HG03342 (cell line): ENCODE data around the gene MTFR1L.

Source experiments
- ATAC-seq: cut with Tn5 transposase; IDR thresholded peaks from one replicate; pipeline ENCODE4 v1.9.1; 2021; ENCODE audit warnings: mild to moderate bottlenecking, moderate library complexity; ENCODE audit not compliant: unreplicated experiment

Gene MTFR1L

DNA sequence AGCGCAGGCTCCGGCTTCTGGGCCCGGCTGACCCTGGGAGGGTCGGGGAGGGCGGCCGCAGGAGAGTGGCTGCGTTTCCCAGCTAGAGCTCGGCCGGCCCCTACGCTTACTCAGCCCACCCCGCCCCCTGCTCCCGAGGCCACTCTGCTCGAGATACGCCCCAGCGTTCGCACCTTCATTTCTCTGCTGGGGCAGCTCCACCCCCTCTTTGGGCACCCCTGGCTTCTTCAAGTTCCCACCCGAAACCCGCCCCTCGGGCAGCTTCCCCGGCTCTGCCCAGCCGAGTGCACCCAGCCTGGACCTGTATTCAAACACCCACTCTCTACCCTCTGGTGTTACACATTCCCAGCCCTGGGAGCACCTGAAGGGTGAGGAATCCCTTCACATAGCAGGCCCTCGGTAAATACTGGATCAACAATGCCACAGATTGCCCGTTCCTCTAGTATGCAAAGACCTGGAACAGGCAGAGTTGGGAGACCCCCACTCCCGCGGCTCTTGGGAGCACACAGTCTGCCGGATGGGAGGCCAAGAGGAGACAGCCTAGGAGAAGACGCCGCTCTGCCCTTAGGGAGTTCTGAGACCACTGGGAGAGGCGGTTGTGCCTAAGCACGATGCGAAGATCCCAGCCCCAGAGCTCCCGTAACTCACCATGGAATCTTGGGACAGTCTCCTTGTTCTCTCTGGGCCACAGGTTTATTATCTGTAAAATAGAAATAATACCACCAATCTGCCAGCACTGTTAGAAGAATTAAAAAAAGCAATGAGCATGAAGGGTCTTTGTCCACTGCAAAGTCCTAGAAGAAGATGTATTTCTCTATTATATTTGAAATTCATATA is 56.3 kb downstream of the MTFR1L start:
- no peak for ATAC-seq

DNA sequence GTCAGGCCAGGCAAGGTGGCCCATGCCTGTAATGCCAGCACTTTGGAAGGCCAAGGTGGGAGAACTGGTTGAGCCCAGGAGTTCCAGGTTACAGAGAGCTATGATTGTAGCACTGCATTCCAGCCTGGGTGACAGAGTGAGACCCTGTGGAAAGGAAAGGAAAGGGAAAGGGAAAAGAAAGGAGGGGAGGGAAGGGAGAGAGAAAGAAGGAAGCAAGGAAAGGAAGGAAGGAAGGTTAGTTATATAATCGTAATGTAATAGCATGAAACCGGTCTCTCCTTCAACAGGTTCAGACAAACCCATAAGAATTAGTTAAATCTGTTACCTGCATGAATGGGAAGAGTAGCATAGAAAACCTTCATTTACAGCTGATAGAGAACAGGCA is 56.9 kb downstream of the MTFR1L start:
- ATAC-seq: no peak

GRCh38 chr1:25877155-25877554 is 57.4 kb downstream of the MTFR1L start:
- no peak for ATAC-seq

DNA sequence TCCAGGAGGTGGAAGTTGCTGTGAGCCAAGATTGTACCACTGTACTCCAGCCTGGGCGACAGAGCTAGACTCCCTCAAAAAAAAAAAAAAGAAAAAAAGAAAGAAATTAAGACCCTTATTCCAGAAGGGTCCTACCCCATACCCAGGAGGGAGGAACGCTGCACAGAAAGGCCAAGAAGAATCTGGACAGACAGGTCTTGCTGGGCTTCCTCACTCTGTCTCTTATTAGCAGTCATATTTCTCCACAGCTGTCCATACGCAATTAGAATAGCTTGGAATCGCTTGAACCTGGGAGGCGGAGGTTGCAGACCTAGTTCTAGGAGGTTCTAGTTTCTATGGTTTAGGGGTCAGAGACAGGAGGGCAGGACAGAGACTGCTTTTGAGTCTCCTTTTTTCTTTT is 58.9 kb downstream of the MTFR1L start:
- no peak for ATAC-seq

DNA sequence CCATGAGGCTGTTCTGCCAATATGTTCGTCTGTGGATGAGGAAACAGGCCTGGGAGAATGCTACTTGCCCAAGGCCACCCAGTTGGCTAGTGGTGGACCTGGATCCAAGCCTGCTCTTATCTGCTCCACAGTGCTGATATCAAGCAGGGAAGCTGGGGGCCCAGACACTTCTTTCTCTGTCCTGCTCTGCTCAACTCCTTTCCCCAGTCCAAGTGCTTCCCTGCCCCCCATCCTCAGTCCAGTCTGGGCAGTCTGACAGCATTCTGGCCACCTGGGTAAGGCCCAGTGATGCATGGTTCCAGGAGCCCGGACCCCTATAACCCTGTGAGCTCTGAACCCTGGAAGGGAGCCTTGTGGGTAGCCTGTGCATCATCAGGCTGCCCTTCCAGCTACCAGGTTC is 59.9 kb downstream of the MTFR1L start:
- no peak for ATAC-seq

DNA sequence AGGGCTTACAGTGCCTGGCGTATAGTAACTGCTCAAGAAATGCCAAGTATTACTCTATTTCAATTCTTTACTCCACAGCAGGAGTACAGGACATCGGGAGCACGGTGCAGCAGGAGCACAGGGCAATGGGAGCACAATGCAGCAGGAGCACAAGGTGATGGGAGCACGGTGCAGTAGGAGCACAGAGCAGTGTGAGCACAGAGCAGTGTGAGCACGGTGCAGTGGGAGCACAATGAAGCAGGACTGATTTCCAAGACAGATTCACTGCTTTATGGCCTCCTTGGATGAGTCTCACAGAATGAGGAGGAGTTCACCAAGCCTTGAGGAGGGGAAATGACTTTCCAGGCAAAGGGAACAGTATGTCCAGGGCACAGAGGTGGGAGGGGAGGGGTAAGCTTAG is 60.8 kb downstream of the MTFR1L start:
- ATAC-seq: no peak

DNA sequence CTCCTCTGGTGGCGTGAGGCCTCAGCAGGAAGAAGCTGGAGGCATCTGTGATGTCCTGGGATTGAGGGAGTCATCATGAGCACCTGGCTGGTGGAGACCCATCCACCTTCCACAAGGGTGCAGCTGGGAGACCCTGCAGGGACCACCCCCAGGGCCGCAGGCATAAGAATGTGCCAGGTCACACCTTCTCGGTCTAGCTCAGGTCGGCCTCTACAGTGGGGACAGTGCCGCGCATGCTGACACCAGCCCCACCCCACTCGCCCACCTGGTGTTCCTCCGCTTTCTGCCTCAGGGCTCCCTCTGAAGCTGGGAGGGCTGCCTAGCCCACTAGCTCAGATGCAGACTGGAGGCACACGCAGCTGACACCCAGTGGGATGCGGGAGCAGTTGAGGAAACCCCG is 61.5 kb downstream of the MTFR1L start:
- no peak for ATAC-seq
